ENCODE data around the gene TNFAIP1. TPM values are rescaled to one million over a fixed set of nuclear protein-coding genes. Genes with fewer than 3 reads are reported as not detected.
A peak's percentile ranks its signal among the peaks of the same experiment; 100 is the strongest.
"Not testable (repeated sequence)": the region's sequence is repeated elsewhere in the genome, so short reads cannot be mapped to it uniquely, and the experiment has no call there.

The TNFAIP1 gene
- total RNA-seq, 1 donor from 2014 or later, result 39.9 TPM

- DNase-seq (ENCODE audit: low spot score), result no peak
- no peak overlapping the region for H3K27ac Mint-ChIP-seq
- no peaks in the 10 kb centered on the region for H3K9me3 Mint-ChIP-seq
- intact Hi-C loops (cut with micrococcal nuclease), result no loop called here
- peaks cover 17% of the 10 kb centered on the region for H3K4me1 Mint-ChIP-seq (ENCODE audit: low read depth)
- peaks cover 21% of the 10 kb centered on the region for H3K36me3 Mint-ChIP-seq (ENCODE audit: low read depth)
- no peak overlapping the region for H3K4me3 Mint-ChIP-seq
- no peaks in the 10 kb centered on the region for H3K27me3 Mint-ChIP-seq (ENCODE audit: insufficient read depth)
Measured at GRCh38 chr17:28328325-28328724, 7.2 kb upstream of the TNFAIP1 start.

DNA sequence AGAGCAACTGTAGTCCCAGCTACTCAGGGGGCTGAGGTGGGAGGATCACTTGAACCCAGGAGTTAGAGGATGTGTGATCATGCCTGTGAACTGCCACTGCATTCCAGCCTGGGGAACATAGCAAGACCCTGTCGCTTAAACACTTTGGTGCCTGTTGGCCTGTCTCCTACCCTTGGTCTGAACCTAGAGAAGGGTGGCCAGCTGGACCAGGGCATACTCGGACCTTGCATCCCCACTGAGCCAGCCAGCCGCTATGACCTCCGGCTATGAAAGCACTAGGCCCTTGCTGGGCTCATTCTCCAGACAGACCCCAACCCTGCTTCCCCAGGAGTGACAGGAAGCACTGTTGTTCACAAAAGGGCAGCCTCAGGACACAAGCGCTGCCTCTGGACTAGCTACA, 4.9 kb upstream of the TNFAIP1 start:
- intact Hi-C loops (cut with micrococcal nuclease), result no loop called here
- H3K36me3 Mint-ChIP-seq (ENCODE audit: low read depth), result peaks cover 21% of the 10 kb centered on the region
- no peaks in the 10 kb centered on the region for H3K9me3 Mint-ChIP-seq
- no peak overlapping the region for H3K27ac Mint-ChIP-seq
- no peak for DNase-seq (ENCODE audit: low spot score)
- no peak overlapping the region for H3K4me3 Mint-ChIP-seq
- H3K27me3 Mint-ChIP-seq (ENCODE audit: insufficient read depth), result no peaks in the 10 kb centered on the region
- peaks cover 31% of the 10 kb centered on the region for H3K4me1 Mint-ChIP-seq (ENCODE audit: low read depth)

GRCh38 chr17:28331891-28332420, 3.6 kb upstream of the TNFAIP1 start:
- peaks cover 39% of the 10 kb centered on the region for H3K4me1 Mint-ChIP-seq (ENCODE audit: low read depth)
- H3K9me3 Mint-ChIP-seq, result no peaks in the 10 kb centered on the region
- no peaks in the 10 kb centered on the region for H3K27me3 Mint-ChIP-seq (ENCODE audit: insufficient read depth)
- intact Hi-C loops (cut with micrococcal nuclease), result no loop called here
- H3K36me3 Mint-ChIP-seq (ENCODE audit: low read depth), result peaks cover 16% of the 10 kb centered on the region
- no peak overlapping the region for H3K27ac Mint-ChIP-seq
- H3K4me3 Mint-ChIP-seq, result no peak overlapping the region
- DNase-seq (ENCODE audit: low spot score), result no peak

- H3K9me3 Mint-ChIP-seq, result no peaks in the 10 kb centered on the region
- no peak overlapping the region for H3K27ac Mint-ChIP-seq
- intact Hi-C loops (cut with micrococcal nuclease), result no loop called here
- H3K4me1 Mint-ChIP-seq (ENCODE audit: low read depth), result peaks cover 41% of the 10 kb centered on the region
- H3K4me3 Mint-ChIP-seq, result peak overlapping the region; percentile 99
- DNase-seq (ENCODE audit: low spot score), result no peak
- no peaks in the 10 kb centered on the region for H3K27me3 Mint-ChIP-seq (ENCODE audit: insufficient read depth)
- H3K36me3 Mint-ChIP-seq (ENCODE audit: low read depth), result peaks cover 7% of the 10 kb centered on the region
Measured at GRCh38 chr17:28333083-28333746, 2.3 kb upstream of the TNFAIP1 start.

GRCh38 chr17:28334171-28334570, 1.4 kb upstream of the TNFAIP1 start:
- Mint-ChIP-seq H3K9me3 (no peaks in the 10 kb centered on the region), H3K36me3 (ENCODE audit: low read depth) (peaks cover 4% of the 10 kb centered on the region), H3K27me3 (ENCODE audit: insufficient read depth) (no peaks in the 10 kb centered on the region), H3K27ac (peak overlapping the region; percentile 97), H3K4me1 (ENCODE audit: low read depth) (peaks cover 45% of the 10 kb centered on the region), H3K4me3 (peak overlapping the region; percentile 99)
- no peak for DNase-seq (ENCODE audit: low spot score)
- intact Hi-C loops (cut with micrococcal nuclease), result loop anchor here (2.0 kb wide), 2 partner anchors 55 to 385 kb away; partner anchors contain the start of gene RPL23A

GRCh38 chr17:28334666-28335200, 828 bp upstream of the TNFAIP1 start:
- intact Hi-C loops (cut with micrococcal nuclease), result loop anchor here (1.0 to 5.0 kb wide), 10 partner anchors 15 to 524 kb away; partner anchors contain the start of genes POLDIP2, RPL23A, SARM1 and SLC46A1
- DNase-seq (ENCODE audit: low spot score), result no peak
- Mint-ChIP-seq H3K27ac (peak overlapping the region; percentile 97), H3K36me3 (ENCODE audit: low read depth) (peaks cover 8% of the 10 kb centered on the region), H3K4me1 (ENCODE audit: low read depth) (peaks cover 45% of the 10 kb centered on the region), H3K4me3 (peak overlapping the region; percentile 99), H3K9me3 (no peaks in the 10 kb centered on the region), H3K27me3 (ENCODE audit: insufficient read depth) (no peaks in the 10 kb centered on the region)

- intact Hi-C loops (cut with micrococcal nuclease), result loop anchor here (1.0 to 5.0 kb wide), 10 partner anchors 17 to 526 kb away; partner anchors contain the start of genes POLDIP2, RPL23A, SARM1 and SLC46A1
- no peak for DNase-seq (ENCODE audit: low spot score)
- Mint-ChIP-seq H3K4me3 (peak overlapping the region; percentile 99), H3K27me3 (ENCODE audit: insufficient read depth) (no peaks in the 10 kb centered on the region), H3K9me3 (no peaks in the 10 kb centered on the region), H3K27ac (peak overlapping the region; percentile 97), H3K4me1 (ENCODE audit: low read depth) (peaks cover 45% of the 10 kb centered on the region), H3K36me3 (ENCODE audit: low read depth) (peaks cover 15% of the 10 kb centered on the region)
Measured at GRCh38 chr17:28335959-28336871, 654 bp downstream of the TNFAIP1 start.

DNA sequence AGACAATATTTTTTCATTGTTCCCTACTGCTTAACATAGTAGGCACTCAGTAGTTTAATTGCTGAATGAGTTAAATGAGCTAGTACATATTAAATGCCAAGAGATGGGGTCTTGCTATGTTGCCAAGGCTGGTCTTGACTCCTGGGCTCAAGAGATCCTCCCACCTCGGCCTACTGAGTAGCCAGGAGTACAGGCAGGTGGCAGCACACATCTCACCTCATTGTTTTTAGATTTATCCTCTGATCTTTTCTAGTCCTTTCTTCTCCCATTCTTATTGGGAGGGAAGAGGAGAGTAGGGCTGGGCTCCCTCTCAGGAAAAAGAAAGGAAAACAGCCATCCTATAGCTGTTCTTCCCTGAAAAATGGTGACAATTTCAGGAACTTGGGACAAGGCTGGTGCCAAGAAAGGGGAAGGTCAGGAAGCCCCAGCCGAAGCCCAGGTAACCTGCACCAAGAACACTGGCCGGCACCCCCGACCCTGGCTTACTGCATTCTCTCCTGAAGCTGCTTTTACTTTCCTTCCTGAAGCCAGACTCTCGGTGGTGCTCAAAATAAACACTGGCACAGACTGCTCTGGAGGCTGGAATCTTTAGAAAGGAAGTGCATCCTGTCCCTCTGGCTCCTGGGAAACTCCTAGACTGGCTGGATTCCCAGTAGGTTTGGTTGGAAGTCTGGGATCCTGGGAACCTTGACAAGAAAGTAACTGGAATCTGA, 2.7 kb downstream of the TNFAIP1 start:
- peaks cover 24% of the 10 kb centered on the region for H3K36me3 Mint-ChIP-seq (ENCODE audit: low read depth)
- no peaks in the 10 kb centered on the region for H3K27me3 Mint-ChIP-seq (ENCODE audit: insufficient read depth)
- intact Hi-C loops (cut with micrococcal nuclease), result loop anchor here (5.0 kb wide), 2 partner anchors 69 to 259 kb away; partner anchors contain the start of genes SLC46A1 and SPAG5
- no peak overlapping the region for H3K4me3 Mint-ChIP-seq
- peak overlapping the region; percentile 4 for H3K27ac Mint-ChIP-seq
- H3K9me3 Mint-ChIP-seq, result no peaks in the 10 kb centered on the region
- H3K4me1 Mint-ChIP-seq (ENCODE audit: low read depth), result peaks cover 39% of the 10 kb centered on the region
- no peak for DNase-seq (ENCODE audit: low spot score)

- intact Hi-C loops (cut with micrococcal nuclease), result loop anchor here (5.0 kb wide), 2 partner anchors 69 to 259 kb away; partner anchors contain the start of genes SLC46A1 and SPAG5
- not testable (repeated sequence) for DNase-seq (ENCODE audit: low spot score); H3K4me3 Mint-ChIP-seq; H3K9me3 Mint-ChIP-seq; H3K27ac Mint-ChIP-seq; H3K27me3 Mint-ChIP-seq (ENCODE audit: insufficient read depth)
- Mint-ChIP-seq H3K36me3 (ENCODE audit: low read depth) (peaks cover 24% of the 10 kb centered on the region), H3K4me1 (ENCODE audit: low read depth) (peaks cover 37% of the 10 kb centered on the region)
Measured at GRCh38 chr17:28338769-28339212, 3.2 kb downstream of the TNFAIP1 start.

GRCh38 chr17:28339431-28339830, 3.9 kb downstream of the TNFAIP1 start:
- Mint-ChIP-seq H3K9me3 (no peaks in the 10 kb centered on the region), H3K27ac (no peak overlapping the region), H3K4me3 (no peak overlapping the region), H3K36me3 (ENCODE audit: low read depth) (peaks cover 31% of the 10 kb centered on the region), H3K4me1 (ENCODE audit: low read depth) (peaks cover 30% of the 10 kb centered on the region), H3K27me3 (ENCODE audit: insufficient read depth) (no peaks in the 10 kb centered on the region)
- no peak for DNase-seq (ENCODE audit: low spot score)
- intact Hi-C loops (cut with micrococcal nuclease), result loop anchor here (5.0 kb wide), 2 partner anchors 68 to 258 kb away; partner anchors contain the start of genes SLC46A1 and SPAG5

DNA sequence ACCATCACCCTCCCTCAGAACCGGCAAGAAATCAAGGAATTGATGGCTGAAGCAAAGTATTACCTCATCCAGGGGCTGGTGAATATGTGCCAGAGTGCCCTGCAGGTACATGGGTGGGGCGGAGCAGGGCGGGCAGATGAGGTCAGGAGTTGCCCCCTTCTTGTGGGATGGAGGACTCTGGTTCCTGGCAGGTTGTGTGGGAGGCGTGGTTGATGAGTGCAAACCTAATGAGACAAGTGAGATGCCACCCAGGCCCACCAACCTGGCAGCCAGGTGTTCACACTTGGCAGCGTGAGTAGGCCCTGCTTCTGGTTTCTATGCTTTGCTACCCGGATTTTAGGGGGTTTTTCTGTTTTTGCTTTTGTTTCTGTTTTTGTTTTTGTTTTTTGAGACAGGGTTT, 4.8 kb downstream of the TNFAIP1 start:
- H3K4me3 Mint-ChIP-seq, result no peak overlapping the region
- DNase-seq (ENCODE audit: low spot score), result no peak
- H3K36me3 Mint-ChIP-seq (ENCODE audit: low read depth), result peaks cover 34% of the 10 kb centered on the region
- H3K4me1 Mint-ChIP-seq (ENCODE audit: low read depth), result peaks cover 25% of the 10 kb centered on the region
- intact Hi-C loops (cut with micrococcal nuclease), result no loop called here
- no peaks in the 10 kb centered on the region for H3K27me3 Mint-ChIP-seq (ENCODE audit: insufficient read depth)
- H3K9me3 Mint-ChIP-seq, result no peaks in the 10 kb centered on the region
- no peak overlapping the region for H3K27ac Mint-ChIP-seq

DNA sequence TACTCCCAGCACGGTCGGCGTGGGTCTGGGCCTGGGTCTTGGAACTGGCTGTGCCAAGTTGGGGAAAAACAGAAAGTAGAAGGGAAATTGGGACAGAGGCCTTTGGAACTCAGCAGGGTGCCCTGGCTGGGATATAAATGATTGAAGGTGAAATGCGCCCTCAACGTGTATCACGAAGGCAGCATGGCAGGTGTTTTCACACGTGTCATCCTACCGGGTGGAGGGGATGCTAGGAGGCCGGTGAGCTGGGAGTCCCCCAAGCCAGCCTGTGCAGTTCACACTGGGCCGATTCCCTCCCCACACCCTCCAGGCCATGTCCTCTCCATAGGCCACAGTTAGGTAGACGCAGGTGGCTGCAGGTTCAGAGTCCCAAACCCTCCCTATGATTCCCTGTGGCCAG, 6.0 kb downstream of the TNFAIP1 start:
- intact Hi-C loops (cut with micrococcal nuclease), result no loop called here
- no peak for DNase-seq (ENCODE audit: low spot score)

More for the DNA sequence above, 6.0 kb downstream of the TNFAIP1 start:
- Mint-ChIP-seq H3K36me3 (ENCODE audit: low read depth) (peaks cover 40% of the 10 kb centered on the region), H3K27me3 (ENCODE audit: insufficient read depth) (no peaks in the 10 kb centered on the region), H3K4me3 (no peak overlapping the region), H3K9me3 (no peaks in the 10 kb centered on the region), H3K27ac (no peak overlapping the region), H3K4me1 (ENCODE audit: low read depth) (peaks cover 20% of the 10 kb centered on the region)

All from activated T-helper 1 cell treated with anti-CD3 and anti-CD28 coated beads, Interleukin-12 subunit alpha, Interleukin-12 subunit beta, Interleukin-2, Interleukin-4 antibody, amounts not matched to agents 30 ng/mL and 10 ng/mL and 1 ng/mL, durations not matched to agents 14 hours and 24 hours and 36 hours (primary cell).